Tibial nerve (tissue), 4 donors: ENCODE measurements around the gene SLC35F6.

Experiments used
- CTCF ChIP-seq, 5 experiments: fragments of 200-600 bp in 3 of 5; fragments of 450-650 bp in 2 of 5; sonication (generic) in 3 of 5; IDR thresholded peaks; one replicate each; pipeline ENCODE4 v1.5.1; 2016 to 2019; ENCODE audit warnings: antibody characterized with exemption in 5 of 5, mild to moderate bottlenecking in 3 of 5, moderate library complexity in 2 of 5
- EP300 ChIP-seq, 2 donors: sonication (generic); formaldehyde crosslinking; IDR thresholded peaks; one replicate each; pipeline ENCODE4 v1.6.1; 2017; ENCODE audit warnings: antibody characterized with exemption in 2 of 2, mild to moderate bottlenecking in 1 of 2

GRCh38 chr2:26746934-26747333 lies 17.1 kb upstream of the SLC35F6 start:
- TF ChIP-seq CTCF (IDR thresholded peaks at IDR 0.05): no peak
- TF ChIP-seq EP300 (IDR thresholded peaks at IDR 0.05): no peak
